ENCODE data around the gene ZNF432. TPM values are rescaled to one million over a fixed set of nuclear protein-coding genes. Genes with fewer than 3 reads are reported as not detected.

ZNF432 gene
- total and polyA plus RNA-seq, 2 of the 13 experiments (the other 11 are each of a cell fraction or from before 2014, with no cell fraction given), result 4.1 to 8.7 TPM

DNA sequence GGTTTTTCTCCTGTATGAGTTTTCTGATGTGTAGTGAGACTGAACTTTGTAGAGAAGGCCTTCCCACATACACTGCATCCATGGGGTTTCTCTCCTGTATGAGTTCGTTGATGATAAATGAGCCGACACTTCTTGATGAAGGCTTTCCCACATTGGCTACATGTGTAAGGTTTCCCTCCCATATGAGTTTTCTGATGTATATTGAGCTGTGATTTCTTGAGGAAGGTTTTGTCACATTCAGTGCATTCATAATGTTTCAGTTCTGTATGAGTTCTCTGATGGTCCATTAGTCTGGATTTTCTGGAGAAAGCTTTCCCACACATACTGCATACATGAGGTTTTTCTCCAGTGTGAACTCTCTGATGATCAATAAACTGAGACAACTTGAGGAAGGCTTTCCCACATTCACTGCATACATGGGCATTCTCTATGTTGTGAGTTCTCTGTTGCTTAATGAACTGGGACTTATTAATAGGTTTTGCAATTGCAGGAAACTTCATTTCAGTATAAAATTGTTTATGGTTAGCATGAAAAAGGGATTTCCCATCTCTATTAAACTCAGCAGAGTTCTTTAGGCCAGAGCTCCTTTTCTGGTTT, 54.5 kb downstream of the ZNF432 start:
- Histone ChIP-seq H3K4me2 (ENCODE audit: low read depth, low read length) (no peak overlapping the region), H3K4me3 (replicated peaks in 1 of 3; ENCODE audit: insufficient read depth in 1 of 3, low read depth in 2 of 3, low read length in 3 of 3) (no peak overlapping the region), H3K79me2 (ENCODE audit: insufficient read depth, low read length) (no peaks in the 10 kb centered on the region), H3K4me1 (ENCODE audit: insufficient read depth, low read length) (no peaks in the 10 kb centered on the region), H3K27ac (ENCODE audit: extremely low read length, insufficient read depth, low read length) (no peak overlapping the region), H4K20me1 (ENCODE audit: insufficient read depth, low read length) (no peaks in the 10 kb centered on the region), H3K9ac (ENCODE audit: insufficient read depth, low read depth, low read length) (no peak overlapping the region), H3K36me3 (replicated peaks in 1 of 2; ENCODE audit: control insufficient read depth in 1 of 2, insufficient read depth in 2 of 2, low read length in 2 of 2) (peaks cover 10 to 46% of the 10 kb centered on the region in 2 experiments), H3K9me3 (ENCODE audit: low read length) (peaks cover 91% of the 10 kb centered on the region), H3K27me3 (ENCODE audit: control insufficient read depth in 1 of 2, insufficient read depth in 2 of 2, low read length in 2 of 2) (no peaks in the 10 kb centered on the region), H2AFZ (ENCODE audit: low read length) (no peak overlapping the region)
- in situ Hi-C loops (cut with HindIII; ENCODE audit: extremely low pct_ligation_motif_present, low pct_unique_long_range_greater_than_20kb), result no loop called here
- BruUV-seq (replicated peaks), result no TSS peak
- CTCF ChIA-PET (ENCODE audit: low intra/inter-chr PET ratio, low total read pairs), result no interaction called here
- peak; percentile 98; the same call in 1 of the 2 replicates for TF ChIP-seq ZNF274 (CRISPR knock-in tag; IDR thresholded peaks at IDR 0.05)
- TF ChIP-seq SP140L (CRISPR knock-in tag; IDR thresholded peaks at IDR 0.05; ENCODE audit: borderline replicate concordance), result no peak
- TF ChIP-seq, protein P1, sequence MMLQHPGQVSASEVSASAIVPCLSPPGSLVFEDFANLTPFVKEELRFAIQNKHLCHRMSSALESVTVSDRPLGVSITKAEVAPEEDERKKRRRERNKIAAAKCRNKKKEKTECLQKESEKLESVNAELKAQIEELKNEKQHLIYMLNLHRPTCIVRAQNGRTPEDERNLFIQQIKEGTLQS (CRISPR knock-in tag; IDR thresholded peaks at IDR 0.05), result no peak
- TF ChIP-seq, protein P2, sequence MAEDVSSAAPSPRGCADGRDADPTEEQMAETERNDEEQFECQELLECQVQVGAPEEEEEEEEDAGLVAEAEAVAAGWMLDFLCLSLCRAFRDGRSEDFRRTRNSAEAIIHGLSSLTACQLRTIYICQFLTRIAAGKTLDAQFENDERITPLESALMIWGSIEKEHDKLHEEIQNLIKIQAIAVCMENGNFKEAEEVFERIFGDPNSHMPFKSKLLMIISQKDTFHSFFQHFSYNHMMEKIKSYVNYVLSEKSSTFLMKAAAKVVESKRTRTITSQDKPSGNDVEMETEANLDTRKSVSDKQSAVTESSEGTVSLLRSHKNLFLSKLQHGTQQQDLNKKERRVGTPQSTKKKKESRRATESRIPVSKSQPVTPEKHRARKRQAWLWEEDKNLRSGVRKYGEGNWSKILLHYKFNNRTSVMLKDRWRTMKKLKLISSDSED (CRISPR knock-in tag; IDR thresholded peaks at IDR 0.05), result no peak
- TF ChIP-seq ZNF33A (CRISPR knock-in tag; IDR thresholded peaks at IDR 0.05; ENCODE audit: borderline replicate concordance), result no peak
- intact Hi-C loops (cut with micrococcal nuclease; ENCODE audit: unreplicated experiment), result no loop called here
- DNase-seq (ENCODE audit: low spot score), result no peak
- 100% methylated on average over 2 of the region's 2 CpGs for whole genome bisulfite sequencing (ENCODE audit: low lambda C conversion rate)
- ATAC-seq, result no peak
- POLR2A ChIA-PET, result no interaction called here
- no peak for FAIRE-seq

DNA sequence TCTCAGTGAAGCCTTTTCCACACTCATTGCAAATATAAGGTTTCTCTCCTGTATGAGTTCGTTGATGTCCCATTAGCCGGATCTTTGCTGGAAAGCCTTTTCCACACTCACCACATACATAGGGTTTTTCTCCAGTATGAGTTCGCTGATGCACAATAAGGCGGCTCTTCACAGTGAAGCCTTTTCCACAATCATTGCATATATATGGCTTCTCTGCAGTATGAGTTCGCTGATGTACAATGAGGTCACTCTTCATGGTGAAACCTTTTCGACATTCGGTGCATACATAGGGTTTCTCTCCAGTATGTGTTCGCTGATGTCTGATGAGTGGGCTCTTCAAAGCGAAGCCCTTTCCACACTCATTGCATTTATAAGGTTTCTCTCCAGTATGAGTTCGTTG, 55.2 kb downstream of the ZNF432 start:
- 98% methylated on average over 10 of the region's 10 CpGs for WGBS (ENCODE audit: low lambda C conversion rate)
- POLR2A ChIA-PET, result no interaction called here
- H3K36me3 ChIP-seq (replicated peaks in 1 of 2; ENCODE audit: control insufficient read depth in 1 of 2, insufficient read depth in 2 of 2, low read length in 2 of 2), result peaks cover 9 to 39% of the 10 kb centered on the region in 2 experiments

More for the DNA sequence above, 55.2 kb downstream of the ZNF432 start:
- Histone ChIP-seq H3K4me1 (ENCODE audit: insufficient read depth, low read length) (no peaks in the 10 kb centered on the region), H3K9ac (ENCODE audit: insufficient read depth, low read depth, low read length) (no peak overlapping the region), H4K20me1 (ENCODE audit: insufficient read depth, low read length) (no peaks in the 10 kb centered on the region), H2AFZ (ENCODE audit: low read length) (no peak overlapping the region), H3K27ac (ENCODE audit: extremely low read length, insufficient read depth, low read length) (no peak overlapping the region), H3K27me3 (ENCODE audit: control insufficient read depth in 1 of 2, insufficient read depth in 2 of 2, low read length in 2 of 2) (no peaks in the 10 kb centered on the region), H3K79me2 (ENCODE audit: insufficient read depth, low read length) (no peaks in the 10 kb centered on the region), H3K4me2 (ENCODE audit: low read depth, low read length) (no peak overlapping the region), H3K9me3 (ENCODE audit: low read length) (peaks cover 96% of the 10 kb centered on the region), H3K4me3 (replicated peaks in 1 of 3; ENCODE audit: insufficient read depth in 1 of 3, low read depth in 2 of 3, low read length in 3 of 3) (no peak overlapping the region)
- CTCF ChIA-PET (ENCODE audit: low intra/inter-chr PET ratio, low total read pairs), result no interaction called here
- FAIRE-seq (no peak), DNase-seq (ENCODE audit: low spot score) (no peak), ATAC-seq (no peak)
- in situ Hi-C loops (cut with HindIII; ENCODE audit: extremely low pct_ligation_motif_present, low pct_unique_long_range_greater_than_20kb) (no loop called here), intact Hi-C loops (cut with micrococcal nuclease; ENCODE audit: unreplicated experiment) (no loop called here)
- TF ChIP-seq MED8 (CRISPR knock-in tag; IDR thresholded peaks at IDR 0.05; ENCODE audit: insufficient replicate concordance) (no peak), ZNF766 (CRISPR knock-in tag; IDR thresholded peaks at IDR 0.05; ENCODE audit: borderline replicate concordance) (no peak), HMG20A (CRISPR knock-in tag; IDR thresholded peaks at IDR 0.05; ENCODE audit: borderline replicate concordance) (no peak), ZBTB38 (CRISPR knock-in tag; IDR thresholded peaks at IDR 0.05) (no peak), GTF2F1 (IDR thresholded peaks at IDR 0.05; ENCODE audit: low read length) (no peak)
- TF ChIP-seq, protein P2 (CRISPR knock-in tag; IDR thresholded peaks at IDR 0.05), result no peak
- TF ChIP-seq, protein P3, sequence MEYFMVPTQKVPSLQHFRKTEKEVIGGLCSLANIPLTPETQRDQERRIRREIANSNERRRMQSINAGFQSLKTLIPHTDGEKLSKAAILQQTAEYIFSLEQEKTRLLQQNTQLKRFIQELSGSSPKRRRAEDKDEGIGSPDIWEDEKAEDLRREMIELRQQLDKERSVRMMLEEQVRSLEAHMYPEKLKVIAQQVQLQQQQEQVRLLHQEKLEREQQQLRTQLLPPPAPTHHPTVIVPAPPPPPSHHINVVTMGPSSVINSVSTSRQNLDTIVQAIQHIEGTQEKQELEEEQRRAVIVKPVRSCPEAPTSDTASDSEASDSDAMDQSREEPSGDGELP (IDR thresholded peaks at IDR 0.05; ENCODE audit: borderline replicate concordance, low read depth), result no peak
- no TSS peak for BruUV-seq (replicated peaks)
